ENCODE results near the gene PRPF38A. TPM values are rescaled to one million over a fixed set of nuclear protein-coding genes. Genes with fewer than 3 reads are reported as not detected.

PRPF38A gene, protein sequence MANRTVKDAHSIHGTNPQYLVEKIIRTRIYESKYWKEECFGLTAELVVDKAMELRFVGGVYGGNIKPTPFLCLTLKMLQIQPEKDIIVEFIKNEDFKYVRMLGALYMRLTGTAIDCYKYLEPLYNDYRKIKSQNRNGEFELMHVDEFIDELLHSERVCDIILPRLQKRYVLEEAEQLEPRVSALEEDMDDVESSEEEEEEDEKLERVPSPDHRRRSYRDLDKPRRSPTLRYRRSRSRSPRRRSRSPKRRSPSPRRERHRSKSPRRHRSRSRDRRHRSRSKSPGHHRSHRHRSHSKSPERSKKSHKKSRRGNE
- total RNA-seq (2021) (59.6 to 62.4 TPM (median 59.7 TPM) in 3 replicates), Bru-seq, nascent RNA (percentile 93 among the genes with signal in this experiment)
- long read RNA-seq, experiment 1, full-length matches to known transcripts, result 176 of 207 reads
- long read RNA-seq, experiment 1, partial matches to known transcripts, result 20 of 207 reads
- long read RNA-seq, experiment 1, other reads (novel, unspliced or antisense), result 11 of 207 reads
- long read RNA-seq, experiment 2, full-length matches to known transcripts, result 29 of 75 reads
- long read RNA-seq, experiment 2, partial matches to known transcripts, result 18 of 75 reads
- long read RNA-seq, experiment 2, other reads (novel, unspliced or antisense), result 28 of 75 reads
- long read RNA-seq, experiment 3, full-length matches to known transcripts, result 112 of 129 reads
- long read RNA-seq, experiment 3, partial matches to known transcripts, result 8 of 129 reads
- long read RNA-seq, experiment 3, other reads (novel, unspliced or antisense), result 9 of 129 reads

- Mint-ChIP-seq H3K4me1 (peaks cover 23% of the 10 kb centered on the region), H3K4me3 (peak within 1 kb of the TSS; percentile 100), H3K9me3 (no peaks in the 10 kb centered on the region), H3K27me3 (ENCODE audit: low read depth) (no peaks in the 10 kb centered on the region), H3K27ac (peak within 1 kb of the TSS; percentile 100), H3K36me3 (peaks cover 52% of the 10 kb centered on the region)
- ATAC-seq, result peak; percentile 92
- CTCF ChIA-PET, result interaction anchor here (0.6 to 1.6 kb wide), 6 partner anchors 21 to 282 kb away, joined by 3 to 13 read pairs (median 4); partner anchors contain the start of gene TUT4
- TF ChIP-seq EMX1 (CRISPR knock-in tag; IDR thresholded peaks at IDR 0.05) (no peak), CTCF (IDR thresholded peaks at IDR 0.05) (no peak), NFYB (CRISPR knock-in tag; conservative IDR thresholded peaks at IDR 0.05; ENCODE audit: low read depth) (0 out of 2 replicates have a peak, but pooled peaks have one; percentile 14), SP1 (CRISPR knock-in tag; conservative IDR thresholded peaks at IDR 0.05) (peak; percentile 96), CREB1 (CRISPR knock-in tag; IDR thresholded peaks at IDR 0.05) (0 out of 2 replicates have a peak, but pooled peaks have one; percentile 49), ZBTB21 (CRISPR knock-in tag; IDR thresholded peaks at IDR 0.05; ENCODE audit: borderline replicate concordance) (peak; percentile 99; the same call in 1 of the 2 replicates), SOX15 (CRISPR knock-in tag; IDR thresholded peaks at IDR 0.05) (no peak), USF1 (CRISPR knock-in tag; IDR thresholded peaks at IDR 0.05) (0 out of 2 replicates have a peak, but pooled peaks have one; percentile 30), ETV6 (CRISPR knock-in tag; IDR thresholded peaks at IDR 0.05) (peak; percentile 78; the same call in 1 of the 2 replicates), GABPB1 (CRISPR knock-in tag; IDR thresholded peaks at IDR 0.05) (peak; percentile 75), ZNF219 (CRISPR knock-in tag; IDR thresholded peaks at IDR 0.05; ENCODE audit: borderline replicate concordance) (no peak), CREM (CRISPR knock-in tag; IDR thresholded peaks at IDR 0.05) (peak; percentile 93), FOXK1 (CRISPR knock-in tag; IDR thresholded peaks at IDR 0.05) (peak; percentile 72; the same call in 1 of the 2 replicates), HMGXB4 (CRISPR knock-in tag; IDR thresholded peaks at IDR 0.05) (peak; percentile 78), ARID4B (CRISPR knock-in tag; IDR thresholded peaks at IDR 0.05; ENCODE audit: borderline replicate concordance) (0 out of 2 replicates have a peak, but pooled peaks have one; percentile 55), GRHL2 (CRISPR knock-in tag; IDR thresholded peaks at IDR 0.05; ENCODE audit: insufficient replicate concordance, severe bottlenecking) (no peak)
- TF ChIP-seq, protein P1, sequence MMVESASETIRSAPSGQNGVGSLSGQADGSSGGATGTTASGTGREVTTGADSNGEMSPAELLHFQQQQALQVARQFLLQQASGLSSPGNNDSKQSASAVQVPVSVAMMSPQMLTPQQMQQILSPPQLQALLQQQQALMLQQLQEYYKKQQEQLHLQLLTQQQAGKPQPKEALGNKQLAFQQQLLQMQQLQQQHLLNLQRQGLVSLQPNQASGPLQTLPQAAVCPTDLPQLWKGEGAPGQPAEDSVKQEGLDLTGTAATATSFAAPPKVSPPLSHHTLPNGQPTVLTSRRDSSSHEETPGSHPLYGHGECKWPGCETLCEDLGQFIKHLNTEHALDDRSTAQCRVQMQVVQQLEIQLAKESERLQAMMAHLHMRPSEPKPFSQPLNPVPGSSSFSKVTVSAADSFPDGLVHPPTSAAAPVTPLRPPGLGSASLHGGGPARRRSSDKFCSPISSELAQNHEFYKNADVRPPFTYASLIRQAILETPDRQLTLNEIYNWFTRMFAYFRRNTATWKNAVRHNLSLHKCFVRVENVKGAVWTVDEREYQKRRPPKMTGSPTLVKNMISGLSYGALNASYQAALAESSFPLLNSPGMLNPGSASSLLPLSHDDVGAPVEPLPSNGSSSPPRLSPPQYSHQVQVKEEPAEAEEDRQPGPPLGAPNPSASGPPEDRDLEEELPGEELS (CRISPR knock-in tag; IDR thresholded peaks at IDR 0.05), result peak; percentile 12; the same call in 1 of the 2 replicates
- TF ChIP-seq, protein P2, sequence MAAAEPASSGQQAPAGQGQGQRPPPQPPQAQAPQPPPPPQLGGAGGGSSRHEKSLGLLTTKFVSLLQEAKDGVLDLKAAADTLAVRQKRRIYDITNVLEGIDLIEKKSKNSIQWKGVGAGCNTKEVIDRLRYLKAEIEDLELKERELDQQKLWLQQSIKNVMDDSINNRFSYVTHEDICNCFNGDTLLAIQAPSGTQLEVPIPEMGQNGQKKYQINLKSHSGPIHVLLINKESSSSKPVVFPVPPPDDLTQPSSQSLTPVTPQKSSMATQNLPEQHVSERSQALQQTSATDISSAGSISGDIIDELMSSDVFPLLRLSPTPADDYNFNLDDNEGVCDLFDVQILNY (CRISPR knock-in tag; IDR thresholded peaks at IDR 0.05), result peak; percentile 90
- POLR2A ChIA-PET, result interaction anchor here (0.5 to 1.9 kb wide), 17 partner anchors 12 to 349 kb away, joined by 3 to 16 read pairs (median 3); partner anchors contain the start of genes BTF3L4, CC2D1B, SHISAL2A and TUT4
- DNase-seq (ENCODE audit: low spot score), result peak; percentile 98
These were observed at the start of gene PRPF38A, which contains the start of gene ORC1 for GRCh38 chr1:52404116-52404974. Gene PRPF38A, plus strand, starts transcription at chr1:52404602. Its CDS starts 148 bp downstream, at chr1:52404750. Gene ORC1, minus strand, starts transcription at chr1:52404423. Its CDS starts 2,200 bp downstream, at chr1:52402223.
